RKO (cell line): ENCODE measurements around the gene VAT1L.

Experiments
- DNase-seq: peaks from one replicate; pipeline ENCODE4 v3.0.0-alpha.2; 2016; ENCODE audit warnings: low spot score

The VAT1L gene

GRCh38 chr16:77788181-77789084 is at the start of gene VAT1L:
VAT1L (plus strand) TSS chr16:77788564; CDS start chr16:77788683, 119 bp downstream.
- DNase-seq, result no peak

DNA sequence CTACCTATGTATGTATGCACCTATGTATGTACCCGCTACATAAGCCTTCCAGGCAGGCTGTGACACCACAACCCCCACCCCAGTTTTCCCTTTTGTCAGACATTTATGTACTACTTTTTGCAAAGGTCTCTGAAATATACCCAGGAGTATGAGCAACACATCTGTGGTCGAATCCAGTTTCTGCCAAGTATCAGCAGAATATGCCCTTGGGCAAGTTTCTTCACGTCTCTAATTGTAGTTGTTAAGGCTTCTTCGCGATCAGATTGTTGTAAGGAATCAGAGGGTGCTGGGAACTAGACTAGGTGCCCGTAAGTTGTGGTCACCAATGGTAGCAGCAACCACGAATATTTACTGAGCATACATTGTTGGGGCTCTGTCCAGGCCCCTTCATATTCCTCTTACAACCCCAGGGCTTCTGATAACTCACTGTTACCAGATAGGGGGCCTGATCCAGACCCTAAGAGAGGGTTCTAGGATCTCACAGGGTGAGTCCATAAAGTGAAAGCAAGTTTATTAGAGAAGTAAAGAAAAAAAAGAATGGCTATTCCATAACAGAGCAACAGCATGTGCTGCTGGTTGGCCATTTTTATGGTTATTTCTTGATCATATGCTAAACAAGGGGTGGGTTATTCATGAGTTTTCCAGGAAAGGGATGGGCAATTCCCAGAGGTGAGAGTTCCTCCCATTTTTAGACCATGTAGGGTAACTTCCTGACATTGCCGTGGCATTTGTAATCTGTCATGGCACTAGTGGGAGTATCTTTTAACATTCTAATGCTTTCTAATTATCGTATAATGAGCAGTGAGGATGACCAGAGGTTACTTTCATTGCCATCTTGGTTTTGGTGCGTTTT is 49.4 kb upstream of the VAT1L start:
- no peak for DNase-seq

DNA sequence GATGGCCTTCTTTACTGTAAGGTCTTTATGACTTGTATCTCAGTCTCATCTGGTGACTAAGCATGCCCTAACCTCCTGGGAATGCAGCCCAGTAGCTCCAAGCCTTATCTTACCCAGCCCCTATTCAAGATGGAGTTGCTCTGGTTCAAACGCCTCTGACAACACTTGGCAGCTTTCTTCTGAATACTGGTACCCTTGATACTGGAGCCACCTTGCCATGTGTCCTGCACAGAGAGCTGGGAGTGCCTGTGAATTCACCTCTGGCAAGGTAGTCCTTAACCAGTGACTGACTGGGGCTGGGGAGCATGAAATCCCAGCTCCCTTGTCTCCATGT is 48.8 kb upstream of the VAT1L start:
- peak; percentile 11 for DNase-seq

DNA sequence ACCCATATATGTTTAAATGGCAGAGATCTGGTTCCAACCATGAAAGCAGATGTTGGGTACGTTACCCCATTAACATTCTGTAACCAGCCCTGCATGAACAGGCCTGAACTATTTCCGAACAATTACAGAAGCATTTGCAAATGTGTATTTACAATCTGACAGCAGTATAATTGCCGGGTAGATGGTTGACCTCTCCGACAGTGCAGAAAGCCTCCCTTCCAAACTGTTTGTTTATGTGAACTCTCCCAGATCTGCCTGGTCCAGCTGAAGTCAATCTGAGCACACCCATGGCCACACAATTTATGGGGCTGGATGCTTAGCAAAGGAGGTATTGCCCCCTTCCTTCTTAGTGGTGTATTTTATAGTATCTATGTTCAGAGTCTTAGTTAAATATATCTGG is 44.2 kb upstream of the VAT1L start:
- DNase-seq, result no peak

DNA sequence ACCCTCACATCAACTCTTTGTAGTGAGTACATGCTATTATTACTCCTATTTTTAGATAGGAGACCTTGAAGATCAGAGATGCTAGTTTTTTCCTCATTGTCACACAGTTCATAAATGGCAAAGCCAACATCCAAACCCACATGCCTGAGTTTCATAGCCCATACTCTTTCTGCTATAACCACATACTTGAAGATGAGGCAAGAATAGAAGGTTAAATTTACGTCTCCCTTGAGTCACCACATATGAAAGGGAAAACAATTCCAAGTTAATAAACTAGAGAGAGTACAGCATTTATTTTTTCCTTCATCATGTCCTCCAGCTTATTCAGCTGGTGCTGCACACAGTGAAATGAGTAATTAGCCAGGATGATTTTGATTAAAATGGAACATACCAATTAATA is 42.4 kb upstream of the VAT1L start:
- no peak for DNase-seq

- no peak for DNase-seq
Measured at GRCh38 chr16:77748421-77749005, 39.9 kb upstream of the VAT1L start.

- DNase-seq, result no peak
Measured at GRCh38 chr16:77749415-77749814, 38.9 kb upstream of the VAT1L start.

DNA sequence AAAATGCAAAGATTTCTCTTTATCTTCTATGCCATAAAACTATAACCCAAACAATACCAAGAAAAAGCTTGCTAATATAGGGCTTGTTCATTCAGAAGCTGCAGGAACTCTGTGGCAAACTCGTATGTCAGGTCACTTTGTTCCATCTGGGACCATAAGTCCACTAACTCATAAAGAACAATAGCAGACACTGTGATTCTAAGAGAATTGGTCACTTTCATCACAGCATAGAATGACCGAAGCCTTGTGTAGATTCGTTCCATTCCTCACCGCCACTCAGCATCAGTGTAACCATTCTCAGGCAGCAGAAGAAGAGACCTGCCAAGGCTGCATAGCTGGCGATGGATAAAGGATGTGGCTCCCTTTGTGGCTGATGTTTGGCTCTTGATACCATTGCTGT is 30.3 kb upstream of the VAT1L start:
- no peak for DNase-seq

- no peak for DNase-seq
Measured at GRCh38 chr16:77758508-77758907, 29.9 kb upstream of the VAT1L start.

DNA sequence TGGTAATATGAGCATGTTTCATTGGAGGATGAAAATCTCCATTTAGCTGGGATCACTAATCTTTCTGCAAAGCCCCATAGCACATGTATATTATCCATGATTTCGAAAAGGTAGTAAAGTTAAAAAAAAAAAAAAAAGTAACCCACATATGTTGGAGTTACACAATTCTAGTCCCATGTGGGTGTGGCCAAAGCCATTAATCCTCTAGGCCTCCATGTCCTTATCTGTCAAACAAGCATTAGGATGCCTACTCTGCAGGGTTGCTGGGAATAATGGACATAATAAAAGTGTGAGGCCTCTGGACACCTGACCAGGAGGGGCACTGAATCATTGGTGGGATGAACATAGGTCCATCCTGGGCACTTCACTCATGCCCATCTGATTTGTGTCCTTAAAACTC is 29.2 kb upstream of the VAT1L start:
- no peak for DNase-seq

DNA sequence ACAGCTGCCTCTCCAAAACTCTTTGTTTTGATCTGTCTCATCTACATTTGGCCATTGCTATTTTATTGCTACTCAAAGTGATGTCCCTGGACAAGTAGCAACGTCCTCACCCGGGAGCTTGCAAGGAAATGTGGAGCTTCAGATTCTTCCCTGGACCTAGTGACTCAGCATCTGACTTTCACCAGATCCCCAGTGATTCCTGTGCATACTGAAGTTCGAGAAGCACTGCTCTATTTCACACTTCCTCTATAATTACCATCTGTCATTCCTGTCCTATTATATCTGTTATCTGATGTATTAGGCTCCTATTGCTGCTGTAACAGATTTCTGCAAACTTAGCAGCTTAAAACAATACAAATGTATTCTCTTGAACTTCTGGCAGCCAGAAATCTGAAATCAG is 28.5 kb upstream of the VAT1L start:
- DNase-seq, result no peak

GRCh38 chr16:77760800-77761199 is 27.6 kb upstream of the VAT1L start:
- no peak for DNase-seq

GRCh38 chr16:77761204-77761603 is 27.2 kb upstream of the VAT1L start:
- DNase-seq, result no peak

GRCh38 chr16:77762262-77762661 is 26.1 kb upstream of the VAT1L start:
- DNase-seq, result no peak

- DNase-seq, result no peak
Measured at GRCh38 chr16:77763994-77764393, 24.4 kb upstream of the VAT1L start.

DNA sequence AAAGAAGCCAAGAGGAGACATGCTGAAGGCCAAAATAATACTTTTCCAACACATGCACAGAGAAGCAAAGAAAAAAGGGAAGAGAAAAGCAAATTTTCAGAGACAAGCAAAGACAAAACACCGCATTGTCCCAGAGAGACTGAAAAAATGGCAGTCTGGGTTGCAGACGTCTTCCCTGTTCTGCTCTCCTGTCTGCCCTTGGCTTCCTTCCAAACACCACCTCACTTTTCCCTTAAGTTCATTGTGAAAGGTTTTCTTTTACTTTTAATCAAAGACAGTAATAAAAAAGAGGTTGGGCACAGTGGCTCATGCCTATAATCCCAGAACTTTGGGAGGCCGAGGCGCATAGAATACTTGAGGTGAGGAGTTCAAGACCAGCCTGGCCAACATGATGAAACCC is 21.2 kb upstream of the VAT1L start:
- DNase-seq, result no peak

- DNase-seq, result no peak
Measured at GRCh38 chr16:77767826-77768225, 20.5 kb upstream of the VAT1L start.

DNA sequence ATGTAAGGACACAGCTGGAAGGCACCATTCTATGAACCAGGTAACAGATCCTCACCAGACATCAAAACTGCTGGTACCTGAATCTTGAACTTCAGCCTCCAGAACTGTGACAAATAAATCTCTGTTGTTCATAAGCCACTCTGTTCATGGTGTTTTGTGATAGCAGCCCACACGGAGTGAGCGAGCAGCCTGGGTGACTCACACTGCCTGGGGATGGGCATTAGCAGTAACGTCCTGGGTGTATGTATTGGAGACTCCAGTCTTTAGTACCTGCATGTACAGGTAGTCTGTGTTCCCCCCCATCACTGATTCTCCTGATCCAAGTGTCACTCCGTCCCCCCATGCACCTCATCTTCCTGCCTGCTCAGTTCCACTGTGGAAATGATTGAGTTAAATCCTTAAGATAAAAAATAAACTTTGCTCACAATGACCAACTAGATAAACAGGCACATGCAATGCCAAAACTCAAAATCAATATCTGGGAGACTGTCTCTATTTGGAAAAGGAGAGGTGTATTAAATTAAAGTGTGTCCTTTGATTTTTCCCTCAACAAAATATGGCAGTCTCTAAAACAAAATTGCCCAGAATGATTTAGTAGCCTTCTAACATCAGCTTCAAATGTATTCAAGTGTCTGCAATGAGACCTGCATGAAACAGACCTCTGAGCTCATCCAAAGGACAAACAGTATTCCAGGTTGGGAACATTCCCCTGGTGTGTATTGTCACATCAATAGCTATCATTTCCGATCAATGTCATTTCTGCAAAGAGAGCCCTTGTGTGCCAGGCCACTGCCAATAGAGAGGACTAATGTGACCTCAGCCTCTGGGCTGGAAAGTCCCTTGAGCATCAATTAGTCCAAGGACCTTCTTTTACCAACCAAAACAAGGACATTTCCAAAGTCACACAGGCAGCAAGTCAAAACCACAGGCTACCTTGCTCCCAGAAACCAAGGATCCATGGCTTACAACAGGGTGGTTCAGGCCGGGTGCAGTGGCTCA is 12.2 kb upstream of the VAT1L start:
- DNase-seq, result no peak

DNA sequence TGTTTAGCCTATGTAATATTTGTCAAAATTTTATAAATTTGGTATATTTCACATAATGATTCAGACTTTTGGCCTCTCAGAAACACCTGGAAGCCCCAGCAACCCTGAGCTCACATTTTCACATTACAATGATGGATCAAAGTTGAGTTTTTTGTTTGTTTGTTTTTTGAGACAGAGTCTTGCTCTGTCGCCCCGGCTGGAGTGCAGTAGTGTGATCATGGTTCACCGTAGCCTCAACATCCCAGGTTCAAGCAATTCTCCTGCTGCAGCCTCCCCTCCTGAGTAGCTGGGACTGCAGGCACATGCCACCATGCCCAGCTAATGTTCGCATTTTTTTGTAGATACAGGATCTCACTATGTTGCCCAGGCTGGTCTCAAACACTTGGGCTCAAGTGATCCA is 10.6 kb upstream of the VAT1L start:
- DNase-seq, result no peak

DNA sequence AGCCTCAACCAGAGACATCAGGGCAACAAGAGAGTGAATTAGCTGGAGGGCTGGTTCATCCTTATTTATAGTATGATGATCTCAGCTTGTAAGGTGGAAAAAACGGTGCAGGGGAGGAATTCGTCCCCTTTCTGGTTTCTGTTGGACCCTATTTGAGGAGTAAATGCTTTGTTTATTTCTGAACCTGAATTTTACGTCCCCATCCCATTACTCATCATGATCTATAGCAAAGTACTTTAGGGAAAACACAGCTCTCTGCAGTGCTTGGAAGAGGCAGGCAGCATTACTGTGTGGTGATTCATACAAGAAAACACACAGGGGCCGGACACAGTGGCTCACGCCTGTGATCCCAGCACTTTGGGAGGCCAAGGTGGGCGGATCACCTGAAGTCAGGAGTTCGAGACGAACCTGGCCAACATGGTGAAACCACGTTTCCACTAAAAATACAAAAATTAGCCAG is 8.0 kb upstream of the VAT1L start:
- DNase-seq, result peak; percentile 70

DNA sequence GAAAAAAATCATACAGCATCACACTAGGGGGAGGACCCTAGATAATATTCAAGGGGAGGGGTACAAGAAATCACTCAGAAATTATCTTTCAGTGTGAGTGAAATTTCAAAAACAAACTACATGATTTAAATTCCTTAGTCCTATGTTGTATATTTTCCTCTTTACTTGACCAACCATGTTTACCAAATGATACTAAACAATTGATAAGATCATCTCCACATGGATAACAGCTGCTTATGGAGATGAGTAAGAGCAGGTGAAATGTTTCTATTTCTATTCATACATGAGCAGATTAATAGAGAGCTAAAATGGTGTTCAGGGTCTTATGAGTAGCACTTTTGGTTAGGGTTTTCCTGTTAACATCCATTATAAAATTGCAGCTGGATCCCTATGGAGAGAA is 7.3 kb upstream of the VAT1L start:
- DNase-seq, result no peak

- peak; percentile 11 for DNase-seq
Measured at GRCh38 chr16:77782694-77783093, 5.7 kb upstream of the VAT1L start.
